Osteoblast (primary cell): ENCODE data around the gene PDE6C. TPM values are rescaled to one million over a fixed set of nuclear protein-coding genes. Genes with fewer than 3 reads are reported as not detected.

Experiments used
- DNase-seq: peaks from one replicate; pipeline ENCODE4 v3.0.0; 2011; ENCODE audit warnings: low spot score, mixed read lengths; ENCODE audit not compliant: insufficient read length; ENCODE audit errors: missing footprints
- H2AFZ ChIP-seq: 2 replicates; pipeline ENCODE4 v1.6.0; 2011; ENCODE audit warnings: mild to moderate bottlenecking, low read length
- H3K27ac ChIP-seq: 2 replicates; pipeline ENCODE4 v1.5.1; 2011; ENCODE audit warnings: mild to moderate bottlenecking, low read depth, low read length, moderate library complexity
- H3K27me3 ChIP-seq: 2 replicates; pipeline ENCODE4 v1.6.0; 2012; ENCODE audit warnings: mild to moderate bottlenecking, control low read depth, inconsistent platforms, low read length, moderate library complexity; ENCODE audit not compliant: insufficient read depth
- H3K36me3 ChIP-seq: 2 replicates; pipeline ENCODE4 v1.5.1; 2011; ENCODE audit warnings: mild to moderate bottlenecking, low read length, control low read depth, moderate library complexity; ENCODE audit not compliant: insufficient read depth
- H3K4me1 ChIP-seq: 2 replicates; pipeline ENCODE4 v1.5.1; 2011; ENCODE audit warnings: mild to moderate bottlenecking, low read length, control low read depth, moderate library complexity; ENCODE audit not compliant: insufficient read depth
- H3K4me2 ChIP-seq: 2 replicates; pipeline ENCODE4 v1.6.0; 2011; ENCODE audit warnings: mild to moderate bottlenecking, low read length; ENCODE audit not compliant: insufficient read depth
- H3K4me3 ChIP-seq: fragments of 200-600 bp; sonication (generic); 3 replicates; pipeline ENCODE4 v1.5.1; 2012; ENCODE audit warnings: mild to moderate bottlenecking, low read length, inconsistent platforms; ENCODE audit not compliant: insufficient read depth
- H3K79me2 ChIP-seq: 2 replicates; pipeline ENCODE4 v1.6.0; 2012; ENCODE audit warnings: mild to moderate bottlenecking, low read length, control low read depth, inconsistent platforms; ENCODE audit not compliant: insufficient read depth
- H3K9me3 ChIP-seq: 2 replicates; pipeline ENCODE4 v1.5.1; 2011; ENCODE audit warnings: low read depth, low read length, control low read depth
- H4K20me1 ChIP-seq: 2 replicates; pipeline ENCODE4 v1.6.0; 2012; ENCODE audit warnings: mild to moderate bottlenecking, low read length, control low read depth; ENCODE audit not compliant: insufficient read depth
- CTCF ChIP-seq: IDR thresholded peaks from 2 replicates; pipeline ENCODE4 v1.5.1; 2011; ENCODE audit warnings: mild to moderate bottlenecking, low read depth, low read length, moderate library complexity; ENCODE audit errors: extremely low read depth
- total RNA-seq: library from RNA; depleted of rRNA; stranded (reverse); fragments of >200 nt; gene quantifications from 2 replicates; pipeline ENCODE4 v1.2.3, GENCODE V29; 2012

Gene PDE6C
- total RNA-seq, 1 donor: not detected

DNA sequence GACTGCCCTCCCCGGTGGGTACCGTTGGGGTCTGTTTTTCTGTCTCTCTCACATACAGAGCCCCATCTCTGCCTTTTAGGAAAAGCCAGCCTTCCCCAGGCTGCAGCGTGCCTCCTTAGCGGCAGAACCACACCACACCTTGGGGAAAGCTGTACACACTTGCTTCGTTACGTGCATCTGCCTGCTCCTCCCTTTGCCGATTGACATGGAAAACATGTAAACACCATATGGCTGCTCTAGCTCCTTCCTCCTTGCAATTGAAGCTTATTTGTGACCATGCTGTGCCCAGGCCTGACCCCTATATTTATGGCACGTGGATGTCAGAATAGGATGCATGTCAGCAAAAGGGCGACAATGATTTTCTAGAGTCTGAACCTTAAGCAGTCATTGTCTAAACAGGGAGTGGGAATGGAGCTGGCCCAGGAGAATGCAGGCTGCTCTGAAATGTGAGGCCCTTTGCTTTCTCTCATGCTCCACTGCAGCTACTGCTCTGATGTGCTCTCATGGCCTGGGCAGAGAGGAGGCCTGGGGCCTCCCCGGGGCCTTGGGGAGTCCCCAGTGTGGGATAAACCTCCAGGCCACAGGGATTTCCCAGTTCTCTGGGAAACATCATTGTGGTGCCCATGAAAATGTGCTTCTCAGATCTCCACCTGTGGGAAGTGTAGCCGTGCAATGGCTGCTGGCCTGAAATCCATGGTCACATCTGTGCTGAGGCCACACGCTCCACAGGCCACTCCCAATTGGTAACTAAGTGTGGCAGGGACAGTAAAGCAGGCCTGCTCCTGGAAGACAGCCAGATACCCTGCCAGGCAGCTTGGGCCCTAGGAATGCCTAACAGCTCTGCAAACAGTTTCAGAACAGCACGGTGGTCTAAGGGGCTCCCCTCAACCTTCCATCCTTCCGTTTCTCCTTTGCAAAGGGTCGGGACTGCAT lies 18.6 kb downstream of the PDE6C start:
- Histone ChIP-seq H3K4me2 (no peak overlapping the region), H3K9me3 (no peaks in the 10 kb centered on the region), H3K4me3 (no peak overlapping the region), H2AFZ (no peak overlapping the region), H3K27ac (no peak overlapping the region), H3K4me1 (no peaks in the 10 kb centered on the region), H3K36me3 (no peaks in the 10 kb centered on the region), H4K20me1 (no peaks in the 10 kb centered on the region), H3K27me3 (no peaks in the 10 kb centered on the region), H3K79me2 (no peaks in the 10 kb centered on the region)
- DNase-seq: no peak
- no peak for TF ChIP-seq CTCF

DNA sequence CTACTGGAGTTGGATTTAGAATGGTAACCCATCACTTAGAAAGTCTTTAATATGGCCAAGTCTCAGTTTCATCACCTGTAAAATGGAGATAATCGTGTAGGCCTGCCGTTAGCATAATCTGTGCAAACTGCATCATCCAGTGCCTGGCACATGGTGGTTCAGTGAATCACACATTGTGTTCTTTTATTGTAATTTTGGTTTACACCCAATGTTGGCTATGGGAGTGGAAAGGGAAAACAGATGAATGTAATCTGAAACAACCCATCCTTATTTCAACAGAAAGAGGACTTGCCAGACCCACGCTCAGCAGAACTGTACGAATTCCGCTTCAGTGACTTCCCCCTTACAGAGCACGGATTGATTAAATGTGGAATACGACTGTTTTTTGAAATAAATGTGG lies 27.5 kb downstream of the PDE6C start:
- H3K4me3 ChIP-seq: no peak overlapping the region
- no peak for DNase-seq
- H3K9me3 ChIP-seq: no peaks in the 10 kb centered on the region
- no peak overlapping the region for H3K27ac ChIP-seq
- no peak for TF ChIP-seq CTCF
- no peaks in the 10 kb centered on the region for H3K79me2 ChIP-seq
- peaks cover 4% of the 10 kb centered on the region for H3K27me3 ChIP-seq
- H3K4me2 ChIP-seq: no peak overlapping the region
- H3K4me1 ChIP-seq: no peaks in the 10 kb centered on the region
- H2AFZ ChIP-seq: no peak overlapping the region
- H3K36me3 ChIP-seq: no peaks in the 10 kb centered on the region
- H4K20me1 ChIP-seq: no peaks in the 10 kb centered on the region

DNA sequence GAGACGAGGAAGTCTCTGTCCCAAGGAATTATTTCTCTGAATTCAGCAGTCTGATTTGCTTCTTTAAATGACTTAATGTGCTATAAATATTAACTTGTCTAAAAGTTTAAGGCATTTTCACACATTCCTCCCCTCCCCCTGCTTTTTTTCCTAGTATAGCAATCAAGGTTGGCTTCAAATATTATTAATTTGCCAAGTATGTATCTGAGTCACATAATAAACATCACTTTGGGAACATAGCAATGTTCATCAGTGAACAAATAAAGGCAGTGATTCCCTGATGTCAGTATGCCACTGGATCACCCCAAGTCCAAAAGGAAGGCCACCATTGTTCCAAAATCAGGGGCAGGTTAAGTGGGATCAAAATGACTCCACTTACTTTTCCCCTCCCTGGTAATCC lies 40.5 kb downstream of the PDE6C start:
- DNase-seq: peak; percentile 31
- peaks cover 4% of the 10 kb centered on the region for H3K4me1 ChIP-seq
- no peaks in the 10 kb centered on the region for H4K20me1 ChIP-seq
- H3K4me2 ChIP-seq: peak overlapping the region; percentile 33
- H3K4me3 ChIP-seq: no peak overlapping the region
- H3K27ac ChIP-seq: no peak overlapping the region
- H3K79me2 ChIP-seq: no peaks in the 10 kb centered on the region
- H3K36me3 ChIP-seq: no peaks in the 10 kb centered on the region
- H2AFZ ChIP-seq: no peak overlapping the region
- no peaks in the 10 kb centered on the region for H3K9me3 ChIP-seq
- TF ChIP-seq CTCF: no peak
- no peaks in the 10 kb centered on the region for H3K27me3 ChIP-seq

DNA sequence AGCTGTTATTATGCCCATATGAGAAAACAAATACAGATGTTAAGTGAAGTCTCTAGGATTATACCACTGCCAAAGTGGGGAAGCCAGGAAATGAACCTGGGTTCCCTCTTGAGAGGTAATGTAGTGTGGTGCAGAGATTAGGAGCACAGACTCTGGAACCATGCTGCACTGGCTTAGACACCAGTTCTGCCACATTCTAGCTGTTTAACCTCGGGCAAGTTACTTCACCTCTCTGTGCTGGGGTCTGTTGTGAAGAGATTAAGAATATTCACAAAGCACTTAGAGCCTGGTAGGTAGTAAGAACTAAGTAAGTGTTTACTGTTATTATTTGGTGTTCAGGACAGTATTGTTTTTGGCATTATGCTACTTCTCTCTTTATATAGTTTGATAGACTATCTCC lies 41.9 kb downstream of the PDE6C start:
- Histone ChIP-seq H3K27ac (no peak overlapping the region), H3K4me2 (no peak overlapping the region)
- no peak for TF ChIP-seq CTCF

More for the DNA sequence above, 41.9 kb downstream of the PDE6C start:
- Histone ChIP-seq H3K4me3 (no peak overlapping the region), H3K27me3 (no peaks in the 10 kb centered on the region), H3K79me2 (no peaks in the 10 kb centered on the region), H3K9me3 (no peaks in the 10 kb centered on the region), H4K20me1 (no peaks in the 10 kb centered on the region), H3K4me1 (peaks cover 4% of the 10 kb centered on the region), H3K36me3 (no peaks in the 10 kb centered on the region), H2AFZ (no peak overlapping the region)
- DNase-seq: no peak
